HCT116 (cell line): ENCODE results near the gene NOX3.

Experiments
- EZH2phosphoT487 ChIP-seq: fragments of 200-600 bp; IDR thresholded peaks from 2 replicates; pipeline ENCODE4 v1.6.1; 2018; ENCODE audit warnings: antibody characterized with exemption, borderline replicate concordance
- POLR2A ChIP-seq: IDR thresholded peaks from 2 replicates; pipeline ENCODE4 v1.7.0; 2011; ENCODE audit warnings: borderline replicate concordance; ENCODE audit not compliant: insufficient read depth, insufficient read length; ENCODE audit errors: extremely low read depth
- RAD21 ChIP-seq: IDR thresholded peaks from 2 replicates; pipeline ENCODE4 v1.6.1; 2012; ENCODE audit warnings: low read depth, mild to moderate bottlenecking
- YY1 ChIP-seq: IDR thresholded peaks from 2 replicates; pipeline ENCODE4 v1.6.1; 2011; ENCODE audit warnings: low read length, low read depth, moderate library complexity, mild to moderate bottlenecking; ENCODE audit not compliant: insufficient replicate concordance; ENCODE audit errors: extremely low read depth
- ZFX ChIP-seq: fragments of 450-650 bp; IDR thresholded peaks from 2 replicates; pipeline ENCODE4 v1.6.1; 2017
- TF ChIP-seq, protein P1 (sequence below), 3 experiments: fragments of 200-600 bp in 1 of 3; sonication (generic) in 1 of 3; IDR thresholded peaks in 2 of 3; conservative IDR thresholded peaks in 1 of 3; 2 replicates each; pipeline ENCODE4 v1.5.1; 2012 to 2017; ENCODE audit warnings: low read depth in 2 of 3, low read length in 2 of 3, antibody characterized with exemption in 1 of 3, borderline replicate concordance in 1 of 3, control low read depth in 1 of 3, mild to moderate bottlenecking in 1 of 3, mixed read lengths in 1 of 3, mixed run types in 1 of 3, moderate library complexity in 1 of 3; ENCODE audit not compliant: insufficient read depth in 1 of 3
- TF ChIP-seq, protein P2 (sequence below): IDR thresholded peaks from 2 replicates; pipeline ENCODE4 v1.6.1; 2012
- TF ChIP-seq, protein P3 (sequence below): IDR thresholded peaks from 2 replicates; pipeline ENCODE4 v1.6.1; 2012

DNA sequence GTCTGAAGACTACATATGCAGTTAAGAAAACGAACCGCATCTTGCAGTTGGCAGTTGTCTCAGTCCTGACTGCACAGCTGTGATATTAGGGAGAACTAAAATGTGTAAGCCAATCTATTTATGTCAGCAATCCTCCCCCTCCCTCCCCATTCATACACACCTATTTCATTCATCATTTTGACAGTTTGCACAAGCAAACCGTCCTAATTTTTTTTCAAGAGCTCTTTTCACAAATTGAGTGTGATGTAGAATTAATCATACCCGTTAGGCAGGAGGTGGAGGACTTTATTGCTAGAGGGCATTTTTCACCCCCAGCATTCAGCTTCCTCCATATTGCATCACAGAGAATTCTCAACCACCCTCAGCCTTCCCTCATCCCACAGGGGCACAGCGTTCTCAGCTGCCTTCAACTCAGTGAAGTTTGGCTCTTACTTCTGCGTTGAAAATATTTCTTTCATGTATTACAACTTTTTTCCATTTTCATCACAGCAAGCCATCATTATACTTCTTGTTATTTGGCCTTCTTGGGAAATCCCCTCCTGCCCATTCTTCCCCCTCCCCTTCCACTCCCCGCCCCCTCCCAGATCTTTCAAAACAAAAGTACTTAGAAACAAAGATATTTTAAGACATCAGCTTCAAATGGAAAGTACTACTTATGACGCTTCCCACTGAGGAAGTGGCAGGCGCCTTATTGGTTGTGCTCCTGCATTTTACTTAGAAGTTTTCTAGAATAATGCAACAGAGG, 37.5 kb downstream of the NOX3 start:
- TF ChIP-seq, protein P1, sequence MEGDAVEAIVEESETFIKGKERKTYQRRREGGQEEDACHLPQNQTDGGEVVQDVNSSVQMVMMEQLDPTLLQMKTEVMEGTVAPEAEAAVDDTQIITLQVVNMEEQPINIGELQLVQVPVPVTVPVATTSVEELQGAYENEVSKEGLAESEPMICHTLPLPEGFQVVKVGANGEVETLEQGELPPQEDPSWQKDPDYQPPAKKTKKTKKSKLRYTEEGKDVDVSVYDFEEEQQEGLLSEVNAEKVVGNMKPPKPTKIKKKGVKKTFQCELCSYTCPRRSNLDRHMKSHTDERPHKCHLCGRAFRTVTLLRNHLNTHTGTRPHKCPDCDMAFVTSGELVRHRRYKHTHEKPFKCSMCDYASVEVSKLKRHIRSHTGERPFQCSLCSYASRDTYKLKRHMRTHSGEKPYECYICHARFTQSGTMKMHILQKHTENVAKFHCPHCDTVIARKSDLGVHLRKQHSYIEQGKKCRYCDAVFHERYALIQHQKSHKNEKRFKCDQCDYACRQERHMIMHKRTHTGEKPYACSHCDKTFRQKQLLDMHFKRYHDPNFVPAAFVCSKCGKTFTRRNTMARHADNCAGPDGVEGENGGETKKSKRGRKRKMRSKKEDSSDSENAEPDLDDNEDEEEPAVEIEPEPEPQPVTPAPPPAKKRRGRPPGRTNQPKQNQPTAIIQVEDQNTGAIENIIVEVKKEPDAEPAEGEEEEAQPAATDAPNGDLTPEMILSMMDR (IDR thresholded peaks at IDR 0.05 in 2 of 3, conservative IDR thresholded peaks at IDR 0.05 in 1 of 3; ENCODE audit: borderline replicate concordance in 1 of 3, insufficient read depth in 1 of 3, low read depth in 2 of 3, low read length in 2 of 3), result no peak
- TF ChIP-seq RAD21 (no peak), YY1 (no peak), POLR2A (no peak), EZH2phosphoT487 (no peak), ZFX (no peak)
- TF ChIP-seq, protein P2, sequence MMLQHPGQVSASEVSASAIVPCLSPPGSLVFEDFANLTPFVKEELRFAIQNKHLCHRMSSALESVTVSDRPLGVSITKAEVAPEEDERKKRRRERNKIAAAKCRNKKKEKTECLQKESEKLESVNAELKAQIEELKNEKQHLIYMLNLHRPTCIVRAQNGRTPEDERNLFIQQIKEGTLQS, result no peak
- TF ChIP-seq, protein P3, sequence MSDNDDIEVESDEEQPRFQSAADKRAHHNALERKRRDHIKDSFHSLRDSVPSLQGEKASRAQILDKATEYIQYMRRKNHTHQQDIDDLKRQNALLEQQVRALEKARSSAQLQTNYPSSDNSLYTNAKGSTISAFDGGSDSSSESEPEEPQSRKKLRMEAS, result no peak
